ENCODE results near the gene UBE3A. TPM values are rescaled to one million over a fixed set of nuclear protein-coding genes. Genes with fewer than 3 reads are reported as not detected.

The UBE3A gene
- total RNA-seq, 1 donor from 2014 or later = 118 TPM

GRCh38 chr15:25345943-25346342 is 92.9 kb downstream of the UBE3A start:
- peak; percentile 28 for TF ChIP-seq CTCF (IDR thresholded peaks at IDR 0.05; ENCODE audit: unreplicated experiment)
- Mint-ChIP-seq H3K27ac (peak overlapping the region; percentile 38), H3K36me3 (ENCODE audit: insufficient read depth) (peaks cover 36% of the 10 kb centered on the region), H3K27me3 (no peaks in the 10 kb centered on the region), H3K4me1 (ENCODE audit: low read depth) (peaks cover 4% of the 10 kb centered on the region), H3K9me3 (ENCODE audit: low read depth) (peaks cover 3% of the 10 kb centered on the region), H3K4me3 (ENCODE audit: low read depth) (no peak overlapping the region)
- DNase-seq (ENCODE audit: low spot score, unreplicated experiment) = no peak

- Mint-ChIP-seq H3K36me3 (ENCODE audit: insufficient read depth) (peaks cover 25% of the 10 kb centered on the region), H3K27me3 (no peaks in the 10 kb centered on the region), H3K9me3 (ENCODE audit: low read depth) (peaks cover under 1% of the 10 kb centered on the region), H3K27ac (no peak overlapping the region), H3K4me1 (ENCODE audit: low read depth) (peaks cover 4% of the 10 kb centered on the region), H3K4me3 (ENCODE audit: low read depth) (no peak overlapping the region)
- DNase-seq (ENCODE audit: low spot score, unreplicated experiment) = no peak
- TF ChIP-seq CTCF (IDR thresholded peaks at IDR 0.05; ENCODE audit: unreplicated experiment) = no peak
Measured at GRCh38 chr15:25342629-25343028, 96.2 kb downstream of the UBE3A start.

- H3K4me1 Mint-ChIP-seq (ENCODE audit: low read depth) = peaks cover 4% of the 10 kb centered on the region
- no peak overlapping the region for H3K4me3 Mint-ChIP-seq (ENCODE audit: low read depth)
- H3K27ac Mint-ChIP-seq = no peak overlapping the region
- H3K36me3 Mint-ChIP-seq (ENCODE audit: insufficient read depth) = peaks cover 46% of the 10 kb centered on the region
- no peak for TF ChIP-seq CTCF (IDR thresholded peaks at IDR 0.05; ENCODE audit: unreplicated experiment)
- no peak for DNase-seq (ENCODE audit: low spot score, unreplicated experiment)
- peaks cover 16% of the 10 kb centered on the region for H3K9me3 Mint-ChIP-seq (ENCODE audit: low read depth)
- H3K27me3 Mint-ChIP-seq = no peaks in the 10 kb centered on the region
Measured at GRCh38 chr15:25339431-25339830, 99.4 kb downstream of the UBE3A start.

- peaks cover 16% of the 10 kb centered on the region for H3K9me3 Mint-ChIP-seq (ENCODE audit: low read depth)
- no peak for DNase-seq (ENCODE audit: low spot score, unreplicated experiment)
- H3K36me3 Mint-ChIP-seq (ENCODE audit: insufficient read depth) = peaks cover 58% of the 10 kb centered on the region
- peaks cover 4% of the 10 kb centered on the region for H3K4me1 Mint-ChIP-seq (ENCODE audit: low read depth)
- no peak overlapping the region for H3K27ac Mint-ChIP-seq
- no peak overlapping the region for H3K4me3 Mint-ChIP-seq (ENCODE audit: low read depth)
- no peak for TF ChIP-seq CTCF (IDR thresholded peaks at IDR 0.05; ENCODE audit: unreplicated experiment)
- H3K27me3 Mint-ChIP-seq = no peaks in the 10 kb centered on the region
Measured at GRCh38 chr15:25335279-25335678, 103.5 kb downstream of the UBE3A start.

GRCh38 chr15:25333049-25333448 is 105.8 kb downstream of the UBE3A start:
- no peak for TF ChIP-seq CTCF (IDR thresholded peaks at IDR 0.05; ENCODE audit: unreplicated experiment)
- no peak for DNase-seq (ENCODE audit: low spot score, unreplicated experiment)
- Mint-ChIP-seq H3K4me1 (ENCODE audit: low read depth) (peaks cover 22% of the 10 kb centered on the region), H3K36me3 (ENCODE audit: insufficient read depth) (peaks cover 48% of the 10 kb centered on the region), H3K27me3 (no peaks in the 10 kb centered on the region), H3K9me3 (ENCODE audit: low read depth) (peaks cover 16% of the 10 kb centered on the region), H3K27ac (peak overlapping the region; percentile 39), H3K4me3 (ENCODE audit: low read depth) (no peak overlapping the region)
